ENCODE results near the gene PEF1. TPM values are rescaled to one million over a fixed set of nuclear protein-coding genes. Genes with fewer than 3 reads are reported as not detected.

The PEF1 gene
- total RNA-seq, 1 donor from 2014 or later = 42.8 TPM

DNA sequence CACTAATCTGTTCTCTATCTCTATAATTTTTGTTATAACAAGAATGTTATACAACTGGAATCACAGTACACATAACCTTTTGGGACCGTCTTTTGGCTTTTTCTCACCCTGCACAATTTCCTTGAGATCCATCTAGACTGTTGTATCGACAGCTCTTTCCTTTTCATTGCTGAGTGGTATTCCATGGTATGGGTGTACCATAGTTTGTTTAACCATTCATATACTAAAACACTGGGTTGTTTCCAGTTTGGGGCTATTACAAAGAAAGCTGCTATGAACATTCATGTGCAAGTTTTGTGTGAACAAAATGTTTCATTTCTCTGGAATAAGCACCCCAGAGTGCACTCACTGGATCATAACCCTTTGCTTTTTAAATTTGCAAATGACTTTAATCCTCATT is 42.6 kb downstream of the PEF1 start:
- H3K4me3 Mint-ChIP-seq (ENCODE audit: low read depth) = no peak overlapping the region

GRCh38 chr1:31600641-31601040 is 44.0 kb downstream of the PEF1 start:
- DNase-seq (ENCODE audit: low spot score, unreplicated experiment) = no peak
- H3K36me3 Mint-ChIP-seq (ENCODE audit: insufficient read depth) = no peaks in the 10 kb centered on the region
- H3K9me3 Mint-ChIP-seq (ENCODE audit: low read depth) = no peaks in the 10 kb centered on the region
- H3K4me3 Mint-ChIP-seq (ENCODE audit: low read depth) = no peak overlapping the region
- H3K27ac Mint-ChIP-seq = no peak overlapping the region
- no peak for TF ChIP-seq CTCF (IDR thresholded peaks at IDR 0.05; ENCODE audit: unreplicated experiment)
- no peaks in the 10 kb centered on the region for H3K4me1 Mint-ChIP-seq (ENCODE audit: low read depth)
- H3K27me3 Mint-ChIP-seq = peaks cover 10% of the 10 kb centered on the region

More for the DNA sequence above, 42.6 kb downstream of the PEF1 start:
- DNase-seq (ENCODE audit: low spot score, unreplicated experiment) = no peak
- Mint-ChIP-seq H3K9me3 (ENCODE audit: low read depth) (no peaks in the 10 kb centered on the region), H3K36me3 (ENCODE audit: insufficient read depth) (no peaks in the 10 kb centered on the region), H3K27ac (no peak overlapping the region), H3K4me1 (ENCODE audit: low read depth) (no peaks in the 10 kb centered on the region), H3K27me3 (peaks cover 10% of the 10 kb centered on the region)
- TF ChIP-seq CTCF (IDR thresholded peaks at IDR 0.05; ENCODE audit: unreplicated experiment) = no peak

GRCh38 chr1:31598980-31599379 is 45.7 kb downstream of the PEF1 start:
- DNase-seq (ENCODE audit: low spot score, unreplicated experiment) = no peak
- no peaks in the 10 kb centered on the region for H3K9me3 Mint-ChIP-seq (ENCODE audit: low read depth)
- peaks cover 10% of the 10 kb centered on the region for H3K27me3 Mint-ChIP-seq
- no peak overlapping the region for H3K27ac Mint-ChIP-seq
- TF ChIP-seq CTCF (IDR thresholded peaks at IDR 0.05; ENCODE audit: unreplicated experiment) = no peak
- no peaks in the 10 kb centered on the region for H3K36me3 Mint-ChIP-seq (ENCODE audit: insufficient read depth)
- no peaks in the 10 kb centered on the region for H3K4me1 Mint-ChIP-seq (ENCODE audit: low read depth)
- no peak overlapping the region for H3K4me3 Mint-ChIP-seq (ENCODE audit: low read depth)

GRCh38 chr1:31596737-31597097 is 48.0 kb downstream of the PEF1 start:
- Mint-ChIP-seq H3K4me3 (ENCODE audit: low read depth) (no peak overlapping the region), H3K27ac (no peak overlapping the region)
- TF ChIP-seq CTCF (IDR thresholded peaks at IDR 0.05; ENCODE audit: unreplicated experiment) = no peak

GRCh38 chr1:31595836-31596736 is 48.6 kb downstream of the PEF1 start:
- no peak overlapping the region for H3K27ac Mint-ChIP-seq

More at GRCh38 chr1:31596737-31597097, 48.0 kb downstream of the PEF1 start:
- H3K36me3 Mint-ChIP-seq (ENCODE audit: insufficient read depth) = no peaks in the 10 kb centered on the region
- no peak for DNase-seq (ENCODE audit: low spot score, unreplicated experiment)
- peaks cover 17% of the 10 kb centered on the region for H3K27me3 Mint-ChIP-seq
- no peaks in the 10 kb centered on the region for H3K4me1 Mint-ChIP-seq (ENCODE audit: low read depth)
- H3K9me3 Mint-ChIP-seq (ENCODE audit: low read depth) = no peaks in the 10 kb centered on the region

More at GRCh38 chr1:31595836-31596736, 48.6 kb downstream of the PEF1 start:
- Mint-ChIP-seq H3K9me3 (ENCODE audit: low read depth) (no peaks in the 10 kb centered on the region), H3K36me3 (ENCODE audit: insufficient read depth) (no peaks in the 10 kb centered on the region), H3K4me1 (ENCODE audit: low read depth) (no peaks in the 10 kb centered on the region), H3K4me3 (ENCODE audit: low read depth) (no peak overlapping the region), H3K27me3 (peaks cover 20% of the 10 kb centered on the region)
- no peak for TF ChIP-seq CTCF (IDR thresholded peaks at IDR 0.05; ENCODE audit: unreplicated experiment)
- DNase-seq (ENCODE audit: low spot score, unreplicated experiment) = no peak

All from progenitor cell of endocrine pancreas (in vitro differentiated cells).